Measurements from ENCODE around the gene CENPT.
"Not testable (repeated sequence)": the region's sequence is repeated elsewhere in the genome, so short reads cannot be mapped to it uniquely, and the experiment has no call there.

CENPT gene

DNA sequence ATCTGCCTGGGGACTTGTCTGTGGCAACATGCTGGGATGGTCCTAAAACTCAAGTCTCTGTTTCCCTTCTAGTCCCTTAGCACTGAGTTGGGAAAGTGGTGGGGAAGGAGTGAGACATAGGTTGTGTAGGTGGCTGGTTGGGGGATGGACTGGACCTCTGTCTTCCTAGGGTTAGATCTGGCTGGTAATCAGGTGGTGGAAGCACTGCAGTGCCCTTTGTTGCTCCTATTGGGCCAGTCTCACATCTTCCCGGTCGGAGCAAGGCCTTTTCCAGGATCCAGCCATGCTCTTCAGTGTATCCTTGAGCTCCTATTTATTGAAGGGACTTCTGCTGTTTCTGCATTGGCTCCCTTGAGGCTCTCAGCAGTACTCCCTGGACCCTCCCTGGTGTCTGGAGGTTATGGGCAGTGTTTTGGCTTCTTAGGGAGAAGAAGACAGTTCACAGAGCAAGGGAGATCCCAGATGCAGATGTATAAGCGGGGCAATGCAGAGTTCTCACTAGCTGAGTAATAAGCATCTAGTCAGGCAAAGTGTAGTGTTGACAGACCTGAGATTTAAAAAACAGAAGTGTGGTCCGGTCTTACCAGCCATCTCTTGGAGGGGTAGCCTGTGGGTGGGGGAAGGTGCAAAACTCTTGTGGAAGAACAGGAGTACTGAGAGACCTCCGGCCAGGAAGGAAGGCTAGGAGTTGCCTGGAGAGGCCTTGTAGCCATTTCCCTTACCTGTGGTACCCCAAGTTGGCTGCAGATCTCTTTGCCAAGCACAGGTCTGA, 2.0 kb downstream of the CENPT start:
- DNase-seq, result no peak

- no peak for DNase-seq
Measured at GRCh38 chr16:67844497-67844896, 3.0 kb downstream of the CENPT start.

DNA sequence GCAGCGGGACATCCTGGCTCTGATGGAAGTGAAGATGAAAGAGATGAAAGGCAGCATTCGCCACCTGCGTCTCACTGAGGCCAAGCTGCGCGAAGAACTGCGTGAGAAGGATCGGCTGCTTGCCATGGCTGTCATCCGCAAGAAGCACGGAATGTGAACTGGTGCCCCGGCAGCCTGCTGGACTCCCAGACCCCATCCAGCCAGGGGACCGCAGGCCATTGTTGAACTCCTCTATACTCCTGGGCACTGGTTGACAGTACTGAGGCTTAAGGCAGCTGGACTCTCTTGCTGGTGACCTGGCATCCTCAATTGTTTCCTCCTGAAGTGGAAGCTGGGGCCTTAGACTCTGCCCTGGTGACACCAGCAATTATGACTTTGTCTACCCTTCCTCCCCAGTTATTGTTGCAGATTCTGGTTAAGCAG, 4.1 kb downstream of the CENPT start:
- no peak for DNase-seq

DNA sequence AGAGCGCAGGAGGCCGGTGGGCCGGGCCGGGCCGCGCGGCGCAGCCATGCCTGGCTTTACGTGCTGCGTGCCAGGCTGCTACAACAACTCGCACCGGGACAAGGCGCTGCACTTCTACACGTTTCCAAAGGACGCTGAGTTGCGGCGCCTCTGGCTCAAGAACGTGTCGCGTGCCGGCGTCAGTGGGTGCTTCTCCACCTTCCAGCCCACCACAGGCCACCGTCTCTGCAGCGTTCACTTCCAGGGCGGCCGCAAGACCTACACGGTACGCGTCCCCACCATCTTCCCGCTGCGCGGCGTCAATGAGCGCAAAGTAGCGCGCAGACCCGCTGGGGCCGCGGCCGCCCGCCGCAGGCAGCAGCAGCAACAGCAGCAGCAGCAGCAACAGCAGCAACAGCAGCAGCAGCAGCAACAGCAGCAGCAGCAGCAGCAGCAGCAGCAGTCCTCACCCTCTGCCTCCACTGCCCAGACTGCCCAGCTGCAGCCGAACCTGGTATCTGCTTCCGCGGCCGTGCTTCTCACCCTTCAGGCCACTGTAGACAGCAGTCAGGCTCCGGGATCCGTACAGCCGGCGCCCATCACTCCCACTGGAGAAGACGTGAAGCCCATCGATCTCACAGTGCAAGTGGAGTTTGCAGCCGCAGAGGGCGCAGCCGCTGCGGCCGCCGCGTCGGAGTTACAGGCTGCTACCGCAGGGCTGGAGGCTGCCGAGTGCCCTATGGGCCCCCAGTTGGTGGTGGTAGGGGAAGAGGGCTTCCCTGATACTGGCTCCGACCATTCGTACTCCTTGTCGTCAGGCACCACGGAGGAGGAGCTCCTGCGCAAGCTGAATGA, 4.8 kb downstream of the CENPT start:
- DNase-seq, result peak; percentile 66

DNA sequence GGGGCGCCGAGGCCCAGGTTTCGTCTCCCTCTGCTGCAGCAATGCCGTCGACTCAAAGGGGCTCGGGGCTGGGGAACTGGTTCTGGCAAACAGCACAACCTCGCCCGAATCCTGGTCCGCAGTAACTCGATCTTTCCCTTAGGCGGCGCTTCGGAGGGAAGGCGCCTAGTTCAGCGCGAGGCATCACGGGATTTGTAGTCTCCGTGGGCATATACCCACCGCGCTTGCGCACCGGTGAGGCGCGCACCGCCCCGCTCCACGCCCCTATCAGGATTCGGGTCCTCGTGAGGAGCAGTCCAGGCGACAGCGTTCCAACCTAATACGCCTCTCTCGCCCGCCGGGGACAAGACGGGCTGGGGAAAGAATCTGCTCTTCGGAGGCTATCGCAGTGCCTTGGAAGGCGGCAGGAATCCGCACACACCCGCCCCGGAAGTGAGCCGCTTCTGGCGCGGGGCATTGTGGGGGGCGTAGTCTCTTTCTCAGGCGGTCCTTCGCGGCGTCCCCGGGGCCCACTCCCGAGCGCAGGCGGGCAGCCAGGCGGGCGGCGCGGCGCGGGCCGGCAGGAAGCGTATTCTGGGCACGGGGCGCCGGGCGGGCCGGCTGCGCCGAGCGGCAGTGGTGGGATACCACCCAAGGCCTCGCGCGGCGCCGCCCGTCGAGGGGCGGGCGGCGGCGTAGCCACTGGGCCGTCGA, 5.5 kb downstream of the CENPT start, which contains the start of gene THAP11:
THAP11 (plus strand) TSS at position 505 of the 693 bp plus-strand sequence. CDS start 235 bp downstream, outside the sequence.
- peak; percentile 94 for DNase-seq

DNA sequence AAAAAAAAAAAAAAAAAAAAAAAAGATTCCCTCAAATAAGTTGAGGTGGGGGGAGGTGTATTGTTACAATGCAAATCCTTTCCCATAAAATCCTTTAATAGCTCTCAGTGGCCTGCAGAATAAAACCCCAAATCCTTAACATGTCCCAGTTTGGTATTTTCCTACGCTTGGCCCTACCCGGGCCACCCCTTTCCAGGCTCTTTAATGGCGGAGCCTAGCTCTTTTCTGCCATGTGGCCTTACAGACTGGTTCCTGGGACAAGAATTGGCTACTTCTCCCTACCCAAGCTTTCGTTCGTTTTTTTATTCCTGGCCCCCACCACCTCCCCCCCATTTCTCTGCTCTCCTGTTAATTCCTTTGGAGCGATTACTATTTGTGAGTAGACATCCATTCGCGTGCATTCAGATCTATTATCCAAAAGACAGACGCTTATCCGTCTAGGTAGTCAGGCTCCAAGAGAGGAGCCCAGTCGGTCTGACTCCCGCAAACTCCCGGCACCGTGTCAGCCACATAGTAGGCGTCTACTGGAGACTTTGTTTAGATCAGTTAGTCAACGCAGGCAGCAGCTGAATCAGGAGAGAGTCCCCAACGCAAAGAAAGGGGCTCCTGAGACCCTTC, 6.2 kb downstream of the CENPT start:
- no peak for DNase-seq

DNA sequence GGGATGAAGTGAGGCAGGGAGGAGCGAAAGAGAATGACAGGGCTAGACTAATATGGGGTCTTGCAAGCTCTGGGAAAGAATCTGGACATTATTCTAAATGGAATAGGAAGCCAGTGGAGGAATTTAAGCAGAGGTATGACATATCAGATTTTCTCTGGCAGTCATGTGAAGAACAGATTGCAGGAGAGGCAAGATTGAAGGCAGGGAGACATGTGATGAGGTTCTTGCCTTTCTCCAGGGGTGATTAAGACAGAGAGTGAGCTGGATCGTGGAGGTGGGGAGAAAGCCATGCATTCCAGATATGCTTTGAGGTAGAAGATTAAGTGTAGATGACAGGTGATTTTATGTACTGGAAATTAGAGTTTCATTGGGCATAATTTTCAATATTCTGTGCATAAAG, 9.7 kb downstream of the CENPT start:
- no peak for DNase-seq

DNA sequence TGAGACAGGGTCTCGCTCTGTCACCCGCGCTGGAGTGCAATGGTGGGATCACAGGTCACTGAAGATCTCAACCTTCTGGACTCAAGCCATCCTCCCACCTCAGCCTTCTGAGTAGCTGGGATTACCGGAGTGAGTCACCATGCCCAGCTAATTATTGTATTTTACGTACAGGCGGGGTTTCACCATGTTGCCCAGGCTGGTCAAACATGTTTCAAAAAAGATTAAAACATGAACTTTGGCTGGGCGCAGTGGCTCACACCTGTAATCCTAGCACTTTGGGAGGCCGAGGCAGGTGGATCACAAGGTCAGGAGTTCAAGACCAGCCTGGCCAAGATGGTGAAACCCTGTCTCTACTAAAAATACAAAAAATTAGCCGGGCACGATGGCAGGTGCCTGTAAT, 10.3 kb downstream of the CENPT start:
- not testable (repeated sequence) for DNase-seq

DNA sequence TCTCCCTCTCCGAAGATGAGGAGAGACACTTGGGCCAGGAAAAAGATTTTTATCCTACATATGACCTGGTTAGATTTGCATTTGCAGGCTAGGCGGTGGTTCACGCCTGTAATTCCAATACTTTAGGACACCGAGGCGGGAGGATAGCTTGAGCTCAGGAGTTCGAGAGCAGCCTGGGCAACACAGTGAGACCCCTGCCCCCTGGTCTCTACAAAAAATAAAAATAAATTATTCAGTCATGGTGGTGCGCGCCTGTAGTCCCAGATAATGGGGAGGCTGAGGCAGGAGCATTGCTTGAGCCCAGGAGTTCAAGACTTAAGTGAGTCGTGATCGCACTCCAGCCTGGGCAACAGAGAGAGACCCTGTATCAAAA, 13.3 kb downstream of the CENPT start:
- DNase-seq, result no peak

DNA sequence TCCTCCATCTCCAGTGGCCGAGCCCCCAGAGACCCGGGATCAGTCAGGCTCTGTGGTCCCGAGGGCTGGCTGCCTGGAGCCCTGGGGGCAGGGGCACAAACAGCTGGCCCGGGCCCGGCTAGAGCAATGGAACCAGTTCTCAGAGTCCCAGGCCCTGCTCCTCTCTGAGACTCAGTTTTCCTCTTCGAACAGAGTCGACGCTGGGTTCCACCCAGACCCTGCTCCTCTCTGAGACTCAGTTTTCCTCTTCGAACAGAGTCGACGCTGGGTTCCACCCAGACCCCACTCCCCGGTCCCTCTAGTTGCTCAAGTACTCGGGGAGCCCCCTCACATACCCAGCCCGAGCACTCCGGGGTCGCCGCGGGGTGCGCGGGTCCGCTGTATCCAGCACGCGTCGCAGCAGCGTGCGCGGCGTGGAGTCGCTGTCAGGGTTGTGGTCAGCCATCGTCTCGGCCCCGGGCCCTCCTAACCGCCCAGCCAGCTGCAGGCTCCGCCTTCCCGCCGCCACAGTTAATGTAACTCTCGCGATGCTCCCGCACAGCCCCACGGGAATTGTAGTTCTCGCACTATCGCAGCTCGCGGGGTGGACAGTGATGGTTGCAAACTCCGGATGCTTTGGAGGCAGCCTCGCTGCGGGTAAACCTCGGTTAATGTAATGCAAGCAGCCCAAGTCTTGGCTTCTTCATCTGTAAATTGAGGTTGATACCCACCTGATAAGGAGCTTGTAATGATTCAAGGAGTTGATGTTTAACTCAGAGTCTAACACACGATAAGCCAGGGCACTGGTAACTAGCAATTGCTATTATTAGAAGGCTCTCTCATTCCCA, 13.9 kb downstream of the CENPT start:
- DNase-seq, result peak; percentile 94

GRCh38 chr16:67833030-67833414, 14.5 kb downstream of the CENPT start:
- no peak for DNase-seq

DNA sequence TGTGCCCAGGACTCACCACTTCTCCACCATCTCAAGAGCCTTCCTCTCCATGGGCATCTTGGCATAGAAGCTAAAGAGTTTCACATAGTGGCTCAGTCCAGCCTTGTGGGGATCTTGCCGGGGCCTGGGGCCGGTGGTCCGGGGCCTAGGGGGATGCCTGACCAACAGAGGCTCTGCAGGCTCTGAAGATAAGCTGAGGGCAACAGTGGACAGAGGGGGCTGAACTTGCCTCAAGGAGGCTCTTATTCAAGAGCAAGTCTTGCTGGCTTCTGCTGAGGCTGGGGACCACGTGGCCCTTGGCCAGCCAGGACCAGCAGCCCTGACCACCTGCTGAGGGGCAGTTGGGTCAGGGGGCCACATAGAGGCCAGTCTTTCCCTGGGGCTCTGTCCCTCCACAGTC, 18.8 kb downstream of the CENPT start:
- DNase-seq, result no peak

- no peak for DNase-seq
Measured at GRCh38 chr16:67825906-67826305, 21.6 kb downstream of the CENPT start.

DNA sequence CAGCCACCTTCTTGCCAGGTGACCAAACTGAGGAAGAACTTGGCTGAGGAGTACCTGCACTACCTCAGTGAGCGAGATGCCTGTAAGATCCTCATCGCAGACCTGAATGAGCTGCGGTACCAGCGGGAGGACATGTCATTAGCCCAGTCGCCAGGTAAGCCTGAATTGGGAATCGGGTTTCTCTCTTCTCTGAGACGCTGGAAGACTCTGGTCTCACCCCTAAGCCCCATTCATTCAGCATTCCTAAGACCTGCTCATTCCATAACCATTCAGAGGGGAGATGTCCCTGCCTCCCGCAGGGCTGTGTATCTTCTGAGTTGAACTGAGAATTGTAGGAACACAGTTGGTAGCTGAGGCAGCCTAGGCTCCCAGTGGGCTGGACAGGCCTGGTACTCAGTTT, 22.4 kb downstream of the CENPT start:
- no peak for DNase-seq

- DNase-seq, result no peak
Measured at GRCh38 chr16:67822511-67822910, 25.0 kb downstream of the CENPT start.

GRCh38 chr16:67820608-67821259, 26.8 kb downstream of the CENPT start:
- no peak for DNase-seq

GRCh38 chr16:67814567-67814966, 32.9 kb downstream of the CENPT start:
- no peak for DNase-seq

DNA sequence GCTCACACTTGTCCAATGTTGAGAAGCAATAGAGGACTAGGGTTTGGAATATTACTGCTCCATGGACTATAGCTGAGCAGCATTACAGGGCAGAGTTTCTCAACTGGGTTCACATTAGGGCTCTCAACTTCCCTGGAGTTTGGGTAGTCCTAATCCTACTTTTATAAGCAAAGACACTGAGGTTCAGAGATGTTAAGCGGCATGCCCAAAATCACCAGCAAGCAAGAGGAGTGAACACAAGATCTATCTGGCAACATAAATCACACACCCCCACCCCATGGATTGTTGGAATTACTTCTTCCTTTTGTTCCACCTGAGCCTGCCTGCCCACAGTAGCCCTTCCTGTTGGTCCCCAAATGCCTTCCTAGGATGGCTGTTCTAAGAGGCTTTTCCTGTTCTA, 35.6 kb downstream of the CENPT start:
- no peak for DNase-seq

DNA sequence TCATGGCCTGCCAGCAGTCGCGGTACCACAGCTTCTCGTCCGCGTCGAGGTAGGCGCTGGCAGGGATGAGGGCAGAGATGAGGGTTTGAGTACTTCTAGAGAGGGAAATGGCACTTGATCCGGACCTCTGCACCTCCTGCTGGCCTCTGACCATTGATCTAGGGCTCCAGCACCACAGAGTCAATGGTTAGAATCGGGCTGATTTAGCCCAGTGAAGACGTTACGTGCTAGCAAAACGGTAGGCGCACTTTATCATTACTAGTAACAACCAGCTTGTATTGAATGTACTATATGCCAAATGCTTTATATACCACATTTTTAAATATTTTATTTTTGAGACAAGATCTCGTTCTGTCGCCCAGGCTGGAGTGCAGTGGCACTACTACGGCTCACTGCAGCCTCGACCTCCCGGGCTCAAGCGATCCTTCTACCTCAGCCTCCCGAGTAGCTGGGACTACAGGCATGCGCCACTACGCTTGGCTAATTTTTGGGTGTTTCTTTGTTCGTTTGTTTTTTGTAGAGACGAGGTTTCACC, 40.3 kb downstream of the CENPT start:
- DNase-seq, result no peak

DNA sequence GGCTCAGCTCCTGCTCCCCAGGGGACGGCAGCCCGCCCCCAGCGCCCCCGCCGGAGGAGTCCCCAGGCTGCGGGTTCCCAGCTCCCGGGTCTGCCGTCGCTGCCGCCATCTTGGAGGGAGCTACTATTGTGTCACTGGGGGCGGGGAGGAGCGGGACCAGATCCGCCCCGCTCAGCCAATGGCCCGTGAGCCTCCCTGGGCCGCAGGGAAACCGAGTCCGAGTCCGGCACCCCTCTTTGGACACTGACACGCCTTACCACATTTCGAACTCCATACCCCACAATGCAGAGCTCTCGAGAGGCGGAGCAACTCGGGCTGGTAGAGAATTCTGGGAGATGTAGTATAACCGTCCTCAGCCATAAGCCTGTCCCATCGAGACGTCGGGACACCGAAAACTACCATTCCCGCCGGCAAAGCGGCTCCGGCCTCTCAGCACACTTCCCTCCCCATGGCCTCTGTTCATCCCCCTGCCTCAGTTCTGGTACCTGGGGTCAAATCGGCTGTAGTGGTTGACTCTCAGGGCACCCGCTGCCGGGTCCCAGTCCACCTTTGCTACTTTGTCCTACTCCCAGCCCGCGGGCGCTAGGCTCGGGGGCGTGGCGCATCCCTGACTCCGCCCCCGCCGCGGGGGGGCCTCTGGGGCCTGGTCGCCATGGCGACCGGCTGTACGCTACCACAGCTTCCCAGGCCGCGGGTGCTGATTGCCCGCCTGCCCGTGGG, 40.9 kb downstream of the CENPT start, which contains the start of the genes RANBP10 and TSNAXIP1:
RANBP10 (minus strand) TSS at position 133 of the 720 bp plus-strand sequence; CDS start at position 109, 24 bp downstream.
TSNAXIP1 (plus strand) TSS at position 462 of the 720 bp plus-strand sequence. CDS start 261 bp downstream, outside the sequence.
- DNase-seq, result peak; percentile 98
